T-helper 2 cell treated with Interferon-gamma antibody and Interleukin-4, amounts not matched to agents 5 μg/mL and 100 μg/mL, for 36 hours (primary cell): Measurements from ENCODE around the gene TYW1.
"Not testable (repeated sequence)": the region's sequence is repeated elsewhere in the genome, so short reads cannot be mapped to it uniquely, and the experiment has no call there.

ENCODE experiments used
- DNase-seq: peaks from one replicate; pipeline ENCODE4 v3.0.0; 2021; ENCODE audit warnings: low spot score
- H3K27ac Mint-ChIP-seq: one replicate; pipeline ENCODE4 v1.8.0; 2021; ENCODE audit warnings: mild to moderate bottlenecking, mixed read lengths
- H3K27me3 Mint-ChIP-seq: one replicate; pipeline ENCODE4 v1.8.0; 2021; ENCODE audit warnings: low read depth, mixed read lengths
- H3K36me3 Mint-ChIP-seq: one replicate; pipeline ENCODE4 v1.8.0; 2021; ENCODE audit warnings: low read depth, mixed read lengths
- H3K4me1 Mint-ChIP-seq: one replicate; pipeline ENCODE4 v1.8.0; 2021; ENCODE audit warnings: low read depth, mixed read lengths
- H3K4me3 Mint-ChIP-seq: one replicate; pipeline ENCODE4 v1.8.0; 2022; ENCODE audit warnings: mild to moderate bottlenecking, moderate library complexity, mixed read lengths
- H3K9me3 Mint-ChIP-seq: one replicate; pipeline ENCODE4 v1.8.0; 2021; ENCODE audit warnings: mixed read lengths

TYW1 gene

DNA sequence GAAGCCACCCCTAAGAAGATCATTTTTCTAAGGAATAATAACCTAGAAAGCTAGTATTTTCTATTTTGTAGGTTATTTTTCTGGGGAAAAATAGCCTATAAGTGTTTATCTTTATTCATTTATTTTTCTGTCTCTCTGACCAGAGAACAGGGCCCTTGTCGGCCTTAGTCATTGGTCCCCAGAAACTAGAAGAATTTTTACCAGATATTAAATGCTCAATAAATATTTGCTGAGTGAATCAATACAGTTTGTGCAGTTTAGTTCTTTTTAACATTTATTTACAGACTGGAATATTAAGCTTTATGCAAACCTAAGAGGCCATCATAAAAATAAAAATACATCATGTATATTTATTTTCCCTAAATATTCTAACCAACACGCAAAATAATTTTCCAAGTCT lies 144.4 kb downstream of the TYW1 start:
- H3K4me3 Mint-ChIP-seq, H3K9me3 Mint-ChIP-seq, H3K27me3 Mint-ChIP-seq, H3K36me3 Mint-ChIP-seq, DNase-seq, H3K4me1 Mint-ChIP-seq, H3K27ac Mint-ChIP-seq: not testable (repeated sequence)

GRCh38 chr7:67143091-67143786 lies 146.6 kb downstream of the TYW1 start:
- not testable (repeated sequence) for H3K27ac Mint-ChIP-seq, H3K36me3 Mint-ChIP-seq, H3K27me3 Mint-ChIP-seq, H3K4me3 Mint-ChIP-seq, DNase-seq, H3K4me1 Mint-ChIP-seq, H3K9me3 Mint-ChIP-seq

DNA sequence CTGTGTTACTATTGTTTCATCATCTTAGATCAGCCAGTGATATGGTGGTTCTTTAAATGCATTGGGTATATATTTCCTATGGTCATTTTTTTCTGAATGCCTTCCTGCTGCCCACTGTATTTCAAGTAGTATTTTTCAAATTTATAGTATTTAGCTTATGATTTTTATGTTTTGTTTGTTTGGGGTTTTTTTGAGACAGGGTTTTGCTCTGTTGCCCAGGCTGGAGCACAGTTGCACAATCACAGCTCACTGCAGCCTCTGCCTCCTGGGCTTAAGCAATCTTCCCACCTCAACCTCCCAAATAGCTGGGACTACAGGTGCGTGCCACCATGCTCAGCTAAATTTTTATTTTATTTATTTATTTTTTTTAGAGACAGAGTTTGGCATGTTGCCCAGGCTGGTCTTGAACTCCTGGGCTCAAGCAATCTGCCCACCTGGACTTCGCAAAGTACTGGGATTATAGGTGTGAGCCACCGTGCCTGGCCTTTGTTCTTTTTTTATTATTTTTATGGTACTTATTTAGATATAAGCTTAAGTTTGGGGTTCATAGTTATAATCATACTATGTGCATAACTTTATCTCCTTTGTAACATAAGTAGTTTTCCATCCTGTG lies 149.1 kb downstream of the TYW1 start:
- DNase-seq, H3K27me3 Mint-ChIP-seq, H3K36me3 Mint-ChIP-seq, H3K9me3 Mint-ChIP-seq, H3K4me3 Mint-ChIP-seq, H3K27ac Mint-ChIP-seq, H3K4me1 Mint-ChIP-seq: not testable (repeated sequence)

GRCh38 chr7:67149131-67149530 lies 152.5 kb downstream of the TYW1 start:
- H3K4me1 Mint-ChIP-seq, H3K27me3 Mint-ChIP-seq, DNase-seq, H3K27ac Mint-ChIP-seq, H3K9me3 Mint-ChIP-seq, H3K4me3 Mint-ChIP-seq: not testable (repeated sequence)
- peaks cover 16% of the 10 kb centered on the region for H3K36me3 Mint-ChIP-seq

DNA sequence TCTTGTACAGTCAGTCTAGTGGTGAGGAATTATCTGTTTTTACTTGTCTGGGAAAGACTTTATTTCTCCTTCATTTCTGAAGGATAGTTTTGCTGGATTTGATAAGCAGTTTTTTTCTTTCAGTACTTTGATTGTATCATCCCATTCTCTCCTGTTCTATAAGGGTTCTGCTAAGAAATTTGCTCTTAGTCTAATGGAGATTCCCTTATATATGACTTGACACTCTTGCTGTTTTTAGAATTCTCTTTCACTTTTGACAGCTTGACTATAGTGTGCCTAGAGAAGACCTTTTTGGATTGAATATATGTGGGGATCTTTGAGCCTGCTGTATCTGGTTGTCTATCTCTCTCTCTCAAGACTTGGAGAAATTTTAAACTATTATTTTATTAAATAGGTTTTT lies 157.7 kb downstream of the TYW1 start:
- not testable (repeated sequence) for H3K4me1 Mint-ChIP-seq, DNase-seq, H3K27ac Mint-ChIP-seq, H3K4me3 Mint-ChIP-seq, H3K27me3 Mint-ChIP-seq
- Mint-ChIP-seq H3K9me3 (peaks cover 21% of the 10 kb centered on the region), H3K36me3 (peaks cover 30% of the 10 kb centered on the region)

DNA sequence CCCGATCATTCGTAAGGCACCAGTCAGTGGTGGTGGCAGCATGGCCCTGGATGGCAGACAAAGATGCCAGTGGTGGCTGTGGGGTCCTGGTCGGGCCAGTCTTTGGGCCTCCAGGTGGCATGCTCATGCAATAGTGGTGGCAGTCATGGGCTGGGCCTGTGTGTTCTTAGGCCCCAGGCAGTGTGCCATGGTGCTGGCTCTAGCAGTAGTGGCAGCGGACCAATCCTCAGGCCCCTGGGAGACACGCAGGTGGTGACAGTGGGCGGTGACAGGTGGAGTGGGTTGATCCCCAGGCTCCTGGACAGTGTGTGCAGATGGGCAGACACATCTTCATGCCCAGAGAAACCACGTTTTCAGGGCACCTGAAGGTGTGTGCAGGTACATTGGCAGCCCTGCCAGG lies 159.4 kb downstream of the TYW1 start:
- H3K9me3 Mint-ChIP-seq = peaks cover 21% of the 10 kb centered on the region
- H3K27me3 Mint-ChIP-seq, DNase-seq, H3K27ac Mint-ChIP-seq, H3K4me1 Mint-ChIP-seq, H3K4me3 Mint-ChIP-seq: not testable (repeated sequence)
- peaks cover 30% of the 10 kb centered on the region for H3K36me3 Mint-ChIP-seq

DNA sequence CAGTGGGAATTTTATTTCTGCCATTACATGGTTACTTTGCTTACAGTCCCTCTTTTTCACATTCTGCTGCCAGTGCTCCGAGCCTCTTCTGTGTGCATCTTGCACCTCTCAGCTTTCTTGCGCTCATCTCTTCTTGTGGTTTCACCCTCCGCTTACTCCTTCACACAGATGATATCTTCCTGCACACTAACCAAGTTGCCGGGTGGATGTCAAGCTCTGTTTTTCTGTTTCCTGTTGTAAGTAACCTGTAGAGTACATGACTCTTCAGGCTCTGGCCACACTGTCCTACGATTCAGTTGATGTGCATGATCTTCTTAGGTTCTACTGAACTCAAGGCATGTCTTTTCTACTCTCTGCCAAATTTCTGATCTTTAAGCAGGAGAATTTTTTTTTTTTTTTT lies 166.7 kb downstream of the TYW1 start:
- H3K27ac Mint-ChIP-seq, H3K36me3 Mint-ChIP-seq, H3K4me1 Mint-ChIP-seq, DNase-seq, H3K27me3 Mint-ChIP-seq, H3K9me3 Mint-ChIP-seq, H3K4me3 Mint-ChIP-seq: not testable (repeated sequence)

DNA sequence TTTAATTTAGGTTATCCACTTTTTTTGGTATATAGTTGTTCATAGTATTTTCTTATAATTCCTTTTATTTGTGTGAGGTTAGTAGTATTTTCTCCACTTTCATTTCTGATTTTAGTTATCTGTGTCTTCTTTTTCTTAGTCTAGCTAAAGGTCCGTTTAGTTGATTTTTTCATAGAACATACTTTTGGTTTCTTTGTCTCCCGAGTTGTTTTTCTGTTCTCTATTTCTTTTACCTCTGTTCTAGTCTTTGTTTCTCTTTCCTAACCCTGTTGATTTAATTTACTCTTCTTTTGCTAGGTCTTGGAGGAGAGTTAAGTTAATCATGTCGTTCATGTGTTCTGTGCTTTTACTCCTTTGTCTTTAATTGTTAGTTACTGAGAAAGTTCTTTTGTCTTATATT lies 174.5 kb downstream of the TYW1 start:
- H3K36me3 Mint-ChIP-seq, H3K9me3 Mint-ChIP-seq, H3K27ac Mint-ChIP-seq, H3K4me3 Mint-ChIP-seq, DNase-seq, H3K27me3 Mint-ChIP-seq, H3K4me1 Mint-ChIP-seq: not testable (repeated sequence)

DNA sequence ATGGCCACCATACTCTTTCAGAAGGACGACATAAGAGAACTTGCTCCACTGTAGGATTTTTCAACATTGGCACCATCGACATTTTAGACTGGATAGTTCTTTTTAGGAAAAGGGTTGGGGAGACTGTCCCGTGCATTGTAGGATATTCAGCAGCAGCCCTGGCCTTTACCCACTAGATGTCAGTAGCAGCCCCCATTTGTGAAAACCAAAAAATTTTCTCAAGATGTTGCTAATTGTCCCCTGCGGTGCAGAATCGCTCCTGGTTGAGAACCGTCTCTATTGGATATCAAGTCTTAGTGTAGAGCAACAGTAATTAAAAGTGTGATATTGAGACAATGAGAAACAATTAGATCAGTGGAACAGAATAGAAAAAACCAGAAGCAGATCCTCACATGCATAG lies 180.1 kb downstream of the TYW1 start:
- not testable (repeated sequence) for H3K4me1 Mint-ChIP-seq, H3K27me3 Mint-ChIP-seq, H3K27ac Mint-ChIP-seq, DNase-seq, H3K9me3 Mint-ChIP-seq, H3K4me3 Mint-ChIP-seq, H3K36me3 Mint-ChIP-seq

GRCh38 chr7:67178915-67179688 lies 182.5 kb downstream of the TYW1 start:
- H3K4me1 Mint-ChIP-seq, H3K4me3 Mint-ChIP-seq, DNase-seq, H3K9me3 Mint-ChIP-seq, H3K27ac Mint-ChIP-seq, H3K36me3 Mint-ChIP-seq, H3K27me3 Mint-ChIP-seq: not testable (repeated sequence)

DNA sequence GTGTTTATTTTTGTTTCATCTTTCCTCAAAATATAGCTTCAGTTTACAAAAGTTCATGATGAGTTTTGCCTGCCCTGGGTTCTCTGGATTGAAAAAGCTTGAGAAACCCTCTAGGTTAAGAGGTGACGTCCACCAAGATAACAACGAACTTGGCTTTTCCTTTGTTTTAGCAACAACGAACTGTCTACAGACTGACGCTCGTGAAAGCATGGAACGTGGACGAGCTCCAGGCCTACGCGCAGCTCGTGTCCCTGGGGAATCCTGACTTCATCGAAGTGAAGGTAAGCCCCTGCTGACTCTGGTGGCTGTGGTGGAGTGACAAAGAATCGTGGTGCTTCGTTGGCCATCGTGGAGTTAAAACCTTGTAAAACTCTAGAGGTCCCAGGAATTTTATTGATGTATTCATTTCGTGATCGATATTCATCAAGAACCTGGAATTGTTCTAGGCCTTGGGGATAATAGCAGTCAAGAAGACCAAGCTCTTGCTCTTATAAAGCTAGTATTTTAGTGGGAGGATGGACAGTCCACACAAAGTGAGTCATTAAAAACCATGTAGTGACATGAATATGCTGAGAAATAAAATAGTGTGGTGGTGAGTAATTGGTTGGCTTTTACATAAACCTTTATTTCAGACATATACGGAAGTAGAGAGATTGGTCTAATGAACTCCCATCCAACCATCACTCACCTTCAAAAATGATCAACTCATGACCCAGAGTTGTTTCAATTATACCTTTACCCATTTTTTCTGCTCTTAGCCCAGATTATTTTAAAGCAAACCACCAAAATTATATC lies 186.5 kb downstream of the TYW1 start:
- H3K4me3 Mint-ChIP-seq, H3K27ac Mint-ChIP-seq, H3K4me1 Mint-ChIP-seq, H3K36me3 Mint-ChIP-seq, H3K27me3 Mint-ChIP-seq, H3K9me3 Mint-ChIP-seq, DNase-seq: not testable (repeated sequence)

- DNase-seq, H3K27me3 Mint-ChIP-seq, H3K4me1 Mint-ChIP-seq, H3K27ac Mint-ChIP-seq, H3K36me3 Mint-ChIP-seq, H3K4me3 Mint-ChIP-seq, H3K9me3 Mint-ChIP-seq: not testable (repeated sequence)
These were observed 188.5 kb downstream of the TYW1 start for GRCh38 chr7:67184912-67185659.

DNA sequence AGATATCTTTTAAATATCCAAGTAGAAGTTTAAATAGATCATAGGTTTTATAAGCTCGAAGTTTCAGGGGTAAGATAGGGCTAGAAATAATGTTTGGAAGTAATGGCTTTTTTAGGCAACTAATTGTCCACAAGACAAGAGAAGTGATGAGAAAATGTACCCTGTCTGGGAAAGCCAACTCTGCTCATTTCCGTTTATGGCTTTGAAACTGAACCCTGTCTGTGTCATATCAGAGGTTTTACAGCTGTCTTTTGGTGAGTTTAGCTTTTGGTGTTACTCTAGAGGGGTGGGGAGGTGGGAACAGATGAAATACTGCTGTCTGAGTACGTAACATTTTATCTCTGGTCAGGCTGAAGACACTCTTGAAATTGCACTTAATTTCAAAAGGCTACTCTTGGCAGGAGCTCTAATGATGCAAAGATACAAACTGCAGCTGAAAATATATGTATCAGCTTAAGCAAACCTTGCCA lies 189.1 kb downstream of the TYW1 start:
- H3K27me3 Mint-ChIP-seq, H3K4me3 Mint-ChIP-seq, H3K9me3 Mint-ChIP-seq, DNase-seq, H3K36me3 Mint-ChIP-seq, H3K27ac Mint-ChIP-seq, H3K4me1 Mint-ChIP-seq: not testable (repeated sequence)
